HCT116 (cell line): ENCODE results near the gene METTL22.

Experiments used
- EZH2 ChIP-seq: fragments of 200-600 bp; sonication (generic); IDR thresholded peaks from 2 replicates; pipeline ENCODE4 v1.6.1; 2017; ENCODE audit warnings: antibody characterized with exemption, mixed run types
- POLR2AphosphoS5 ChIP-seq: IDR thresholded peaks from 2 replicates; pipeline ENCODE4 v1.6.1; 2011; ENCODE audit warnings: mild to moderate bottlenecking, low read depth, low read length, moderate library complexity
- TF ChIP-seq, protein P1 (sequence below), 3 experiments: fragments of 200-600 bp in 1 of 3; sonication (generic) in 1 of 3; IDR thresholded peaks in 2 of 3; conservative IDR thresholded peaks in 1 of 3; 2 replicates each; pipeline ENCODE4 v1.5.1; 2012 to 2017; ENCODE audit warnings: low read depth in 2 of 3, low read length in 2 of 3, antibody characterized with exemption in 1 of 3, borderline replicate concordance in 1 of 3, control low read depth in 1 of 3, mild to moderate bottlenecking in 1 of 3, mixed read lengths in 1 of 3, mixed run types in 1 of 3, moderate library complexity in 1 of 3; ENCODE audit not compliant: insufficient read depth in 1 of 3

DNA sequence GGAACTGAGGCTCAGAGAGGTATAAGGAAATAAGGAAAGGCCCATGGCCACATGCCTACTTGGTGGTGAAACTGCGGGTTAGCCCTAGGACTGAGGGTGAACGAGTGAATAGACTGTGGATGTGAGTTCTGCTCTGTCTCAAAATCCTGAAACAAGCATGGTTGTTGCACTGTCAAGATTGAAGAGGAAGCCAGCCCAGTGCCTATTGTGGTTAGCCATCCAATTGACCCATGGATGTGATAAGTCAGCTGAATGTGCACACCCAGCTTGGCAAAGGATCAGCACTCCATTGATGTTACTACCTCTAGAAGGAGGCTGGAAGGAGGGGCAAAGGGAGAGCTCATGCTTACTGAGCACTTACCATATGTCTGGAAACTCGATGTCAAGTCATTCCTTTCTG lies 35.6 kb upstream of the METTL22 start:
- TF ChIP-seq EZH2: no peak
- TF ChIP-seq POLR2AphosphoS5: no peak
- TF ChIP-seq, protein P1, sequence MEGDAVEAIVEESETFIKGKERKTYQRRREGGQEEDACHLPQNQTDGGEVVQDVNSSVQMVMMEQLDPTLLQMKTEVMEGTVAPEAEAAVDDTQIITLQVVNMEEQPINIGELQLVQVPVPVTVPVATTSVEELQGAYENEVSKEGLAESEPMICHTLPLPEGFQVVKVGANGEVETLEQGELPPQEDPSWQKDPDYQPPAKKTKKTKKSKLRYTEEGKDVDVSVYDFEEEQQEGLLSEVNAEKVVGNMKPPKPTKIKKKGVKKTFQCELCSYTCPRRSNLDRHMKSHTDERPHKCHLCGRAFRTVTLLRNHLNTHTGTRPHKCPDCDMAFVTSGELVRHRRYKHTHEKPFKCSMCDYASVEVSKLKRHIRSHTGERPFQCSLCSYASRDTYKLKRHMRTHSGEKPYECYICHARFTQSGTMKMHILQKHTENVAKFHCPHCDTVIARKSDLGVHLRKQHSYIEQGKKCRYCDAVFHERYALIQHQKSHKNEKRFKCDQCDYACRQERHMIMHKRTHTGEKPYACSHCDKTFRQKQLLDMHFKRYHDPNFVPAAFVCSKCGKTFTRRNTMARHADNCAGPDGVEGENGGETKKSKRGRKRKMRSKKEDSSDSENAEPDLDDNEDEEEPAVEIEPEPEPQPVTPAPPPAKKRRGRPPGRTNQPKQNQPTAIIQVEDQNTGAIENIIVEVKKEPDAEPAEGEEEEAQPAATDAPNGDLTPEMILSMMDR (IDR thresholded peaks at IDR 0.05 in 2 of 3, conservative IDR thresholded peaks at IDR 0.05 in 1 of 3; ENCODE audit: borderline replicate concordance in 1 of 3, insufficient read depth in 1 of 3, low read depth in 2 of 3, low read length in 2 of 3): no peak
